Calu3 (cell line): ENCODE results near the gene ANGPTL7. TPM values are rescaled to one million over a fixed set of nuclear protein-coding genes. Genes with fewer than 3 reads are reported as not detected.

Experiments
- BruUV-seq: library from RNA; stranded (reverse); fragments of 400-500 nt; replicated peaks from 2 replicates; lab custom pipeline; 2021; lab: Mats Ljungman, UMichigan
- CTCF ChIA-PET: fragments of 300-600 bp; sonication (Branson Sonifier 250); formaldehyde crosslinking; loops from one replicate; lab custom pipeline; 2022; ENCODE audit warnings: antibody characterized with exemption; lab: Charles Lee
- DNase-seq: peaks from one replicate; pipeline ENCODE4 v3.0.0; 2022
- H3K27ac Mint-ChIP-seq: one replicate; pipeline ENCODE4 v1.8.0; 2022; ENCODE audit warnings: mixed read lengths; ENCODE audit not compliant: unreplicated experiment
- H3K27me3 Mint-ChIP-seq: one replicate; pipeline ENCODE4 v1.8.0; 2022; ENCODE audit warnings: mixed read lengths; ENCODE audit not compliant: unreplicated experiment
- H3K36me3 Mint-ChIP-seq: one replicate; pipeline ENCODE4 v1.8.0; 2022; ENCODE audit warnings: mild to moderate bottlenecking, moderate library complexity, mixed read lengths; ENCODE audit not compliant: insufficient read depth, unreplicated experiment
- H3K4me1 Mint-ChIP-seq: one replicate; pipeline ENCODE4 v1.8.0; 2022; ENCODE audit warnings: mild to moderate bottlenecking, low read depth, mixed read lengths; ENCODE audit not compliant: unreplicated experiment
- H3K4me3 Mint-ChIP-seq: one replicate; pipeline ENCODE4 v1.8.0; 2022; ENCODE audit warnings: mild to moderate bottlenecking, low read depth, moderate library complexity, mixed read lengths; ENCODE audit not compliant: unreplicated experiment
- H3K9me3 Mint-ChIP-seq: one replicate; pipeline ENCODE4 v1.8.0; 2022; ENCODE audit warnings: low read depth, mixed read lengths; ENCODE audit not compliant: unreplicated experiment
- CTCF ChIP-seq: fragments of 200-600 bp; IDR thresholded peaks from one replicate; pipeline ENCODE4 v1.8.0; 2022; ENCODE audit warnings: antibody characterized with exemption; ENCODE audit not compliant: unreplicated experiment
- intact Hi-C: fragments of 100-400 bp; cut with micrococcal nuclease; formaldehyde crosslinking; loops from one replicate; pipeline ENCODE4 v1.10.0; 2022; ENCODE audit not compliant: unreplicated experiment
- total RNA-seq: library from RNA; stranded (reverse); gene quantifications from 2 replicates; pipeline ENCODE4 v1.2.3, GENCODE V29; 2022

The ANGPTL7 gene
- total RNA-seq, 1 experiment from 2014 or later, result not detected

- Mint-ChIP-seq H3K4me3 (no peak overlapping the region), H3K9me3 (no peaks in the 10 kb centered on the region), H3K36me3 (no peaks in the 10 kb centered on the region), H3K4me1 (no peaks in the 10 kb centered on the region), H3K27ac (no peak overlapping the region), H3K27me3 (no peaks in the 10 kb centered on the region)
- TF ChIP-seq CTCF, result no peak
- no peak for DNase-seq
- CTCF ChIA-PET, result no interaction called here
- no TSS peak for BruUV-seq
- intact Hi-C loops, result no loop called here
These were observed 1.7 kb upstream of the ANGPTL7 start for GRCh38 chr1:11187494-11187893.

- TF ChIP-seq CTCF, result no peak
- no peaks in the 10 kb centered on the region for H3K4me1 Mint-ChIP-seq
- H3K36me3 Mint-ChIP-seq, result no peaks in the 10 kb centered on the region
- H3K27me3 Mint-ChIP-seq, result no peaks in the 10 kb centered on the region
- CTCF ChIA-PET, result no interaction called here
- intact Hi-C loops, result no loop called here
- no peak for DNase-seq
- no TSS peak for BruUV-seq
- no peak overlapping the region for H3K4me3 Mint-ChIP-seq
- no peak overlapping the region for H3K27ac Mint-ChIP-seq
- H3K9me3 Mint-ChIP-seq, result no peaks in the 10 kb centered on the region
These were observed 1.2 kb upstream of the ANGPTL7 start for GRCh38 chr1:11187931-11188330.

- no peaks in the 10 kb centered on the region for H3K36me3 Mint-ChIP-seq
- CTCF ChIA-PET, result no interaction called here
- H3K4me1 Mint-ChIP-seq, result no peaks in the 10 kb centered on the region
- no peak for TF ChIP-seq CTCF
- intact Hi-C loops, result no loop called here
- no peaks in the 10 kb centered on the region for H3K27me3 Mint-ChIP-seq
- H3K9me3 Mint-ChIP-seq, result no peaks in the 10 kb centered on the region
- no TSS peak for BruUV-seq
- H3K4me3 Mint-ChIP-seq, result no peak overlapping the region
- no peak for DNase-seq
- no peak overlapping the region for H3K27ac Mint-ChIP-seq
These were observed 774 bp upstream of the ANGPTL7 start for GRCh38 chr1:11188381-11188780.

- H3K36me3 Mint-ChIP-seq, result no peaks in the 10 kb centered on the region
- no peak for DNase-seq
- no TSS peak for BruUV-seq
- intact Hi-C loops, result no loop called here
- H3K27me3 Mint-ChIP-seq, result no peaks in the 10 kb centered on the region
- H3K4me1 Mint-ChIP-seq, result no peaks in the 10 kb centered on the region
- TF ChIP-seq CTCF, result no peak
- CTCF ChIA-PET, result no interaction called here
- no peak overlapping the region for H3K4me3 Mint-ChIP-seq
- no peaks in the 10 kb centered on the region for H3K9me3 Mint-ChIP-seq
- H3K27ac Mint-ChIP-seq, result no peak overlapping the region
These were observed 4.2 kb downstream of the ANGPTL7 start for GRCh38 chr1:11193376-11193775.
